Caco-2 (cell line): ENCODE measurements around the gene CRTAC1. TPM values are rescaled to one million over a fixed set of nuclear protein-coding genes. Genes with fewer than 3 reads are reported as not detected.

Experiments used
- BruUV-seq: library from RNA; stranded (reverse); fragments of 400-500 nt; replicated peaks from 2 replicates; lab custom pipeline; 2021; lab: Mats Ljungman, UMichigan
- CTCF ChIA-PET: fragments of 300-600 bp; sonication (Branson Sonifier 250); formaldehyde crosslinking; loops from one replicate; lab custom pipeline; 2022; ENCODE audit warnings: antibody characterized with exemption; lab: Charles Lee
- POLR2A ChIA-PET: fragments of 300-600 bp; sonication (Branson Sonifier 250); formaldehyde crosslinking; loops from one replicate; lab custom pipeline; 2022; ENCODE audit warnings: antibody characterized with exemption; lab: Charles Lee
- DNase-seq, 2 experiments: peaks; one replicate each; pipeline versions ENCODE4 v3.0.0 to v3.0.0-alpha.2; 2020 to 2022
- H3K27me3 ChIP-seq: replicated peaks from 2 replicates; pipeline ENCODE4 v1.6.0; 2011; ENCODE audit warnings: low read length; ENCODE audit not compliant: control insufficient read depth, insufficient read depth
- H3K36me3 ChIP-seq: 2 replicates; pipeline ENCODE4 v1.5.1; 2011; ENCODE audit warnings: low read length; ENCODE audit not compliant: control insufficient read depth, insufficient read depth
- H3K4me1 ChIP-seq: fragments of 250-450 bp; sonication (Bioruptor Pico); 2 replicates; pipeline ENCODE4 v1.5.1; 2020; ENCODE audit warnings: mild to moderate bottlenecking
- H3K4me3 ChIP-seq: 2 replicates; pipeline ENCODE4 v1.5.1; 2011; ENCODE audit warnings: low read depth, mild to moderate bottlenecking, control low read depth, low read length
- H3K9me3 ChIP-seq: fragments of 250-450 bp; sonication (Bioruptor Pico); 2 replicates; pipeline ENCODE4 v1.5.1; 2020; ENCODE audit warnings: mild to moderate bottlenecking, moderate library complexity
- H3K27ac Mint-ChIP-seq: one replicate; pipeline ENCODE4 v1.8.0; 2022; ENCODE audit warnings: mixed read lengths; ENCODE audit not compliant: unreplicated experiment
- H3K27me3 Mint-ChIP-seq: one replicate; pipeline ENCODE4 v1.8.0; 2022; ENCODE audit warnings: mixed read lengths; ENCODE audit not compliant: insufficient read depth, unreplicated experiment
- H3K36me3 Mint-ChIP-seq: one replicate; pipeline ENCODE4 v1.8.0; 2022; ENCODE audit warnings: mild to moderate bottlenecking, mixed read lengths; ENCODE audit not compliant: insufficient read depth, unreplicated experiment
- H3K4me1 Mint-ChIP-seq: one replicate; pipeline ENCODE4 v1.8.0; 2022; ENCODE audit warnings: low read depth, mixed read lengths; ENCODE audit not compliant: unreplicated experiment
- H3K4me3 Mint-ChIP-seq: one replicate; pipeline ENCODE4 v1.8.0; 2022; ENCODE audit warnings: mild to moderate bottlenecking, moderate library complexity, mixed read lengths; ENCODE audit not compliant: unreplicated experiment
- H3K9me3 Mint-ChIP-seq: one replicate; pipeline ENCODE4 v1.8.0; 2022; ENCODE audit warnings: mixed read lengths; ENCODE audit not compliant: unreplicated experiment
- CTCF ChIP-seq, 2 experiments: fragments of 200-600 bp in 1 of 2; IDR thresholded peaks; 1 replicate in 1 of 2; 2 replicates in 1 of 2; pipeline versions ENCODE4 v1.5.1 to v1.8.0; 2011 to 2022; ENCODE audit warnings: antibody characterized with exemption in 1 of 2, control low read depth in 1 of 2, inconsistent platforms in 1 of 2, low read depth in 1 of 2, low read length in 1 of 2, mild to moderate bottlenecking in 1 of 2, moderate library complexity in 1 of 2; ENCODE audit not compliant: insufficient read depth in 1 of 2, severe bottlenecking in 1 of 2, unreplicated experiment in 1 of 2
- intact Hi-C: fragments of 100-400 bp; cut with micrococcal nuclease; formaldehyde crosslinking; loops from one replicate; pipeline ENCODE4 v1.10.0; 2022; ENCODE audit not compliant: unreplicated experiment
- total RNA-seq: library from RNA; stranded (reverse); gene quantifications from 2 replicates; pipeline ENCODE4 v1.2.3, GENCODE V29; 2022

CRTAC1 gene
- total RNA-seq, 1 experiment from 2014 or later = not detected

- CTCF ChIA-PET = interaction anchor here (1.5 kb wide), 1 partner anchor 11 kb away, joined by 3 read pairs; no protein-coding TSS in a partner anchor
- peaks cover 3% of the 10 kb centered on the region for H3K27me3 ChIP-seq
- no peaks in the 10 kb centered on the region for H3K9me3 ChIP-seq
- no peaks in the 10 kb centered on the region for H3K4me1 ChIP-seq
- H3K36me3 ChIP-seq = no peaks in the 10 kb centered on the region
- Mint-ChIP-seq H3K36me3 (no peaks in the 10 kb centered on the region), H3K27me3 (peaks cover 30% of the 10 kb centered on the region), H3K4me1 (no peaks in the 10 kb centered on the region), H3K27ac (no peak overlapping the region), H3K4me3 (no peak overlapping the region), H3K9me3 (no peaks in the 10 kb centered on the region)
- no TSS peak for BruUV-seq
- intact Hi-C loops = no loop called here
- H3K4me3 ChIP-seq = no peak overlapping the region
- TF ChIP-seq CTCF (IDR thresholded peaks at IDR 0.05; ENCODE audit: insufficient read depth in 1 of 2, low read depth in 1 of 2, low read length in 1 of 2, severe bottlenecking in 1 of 2, unreplicated experiment in 1 of 2) = no peak
- DNase-seq = no peak
- POLR2A ChIA-PET = interaction anchor here (0.5 kb wide), 1 partner anchor 10 kb away, joined by 3 read pairs; no protein-coding TSS in a partner anchor
These were observed 127.0 kb downstream of the CRTAC1 start for GRCh38 chr10:97903128-97904017.

- Histone ChIP-seq H3K27me3 (peaks cover 2% of the 10 kb centered on the region), H3K4me1 (no peaks in the 10 kb centered on the region), H3K4me3 (no peak overlapping the region), H3K36me3 (no peaks in the 10 kb centered on the region), H3K9me3 (no peaks in the 10 kb centered on the region)
- no peak for DNase-seq
- Mint-ChIP-seq H3K9me3 (no peaks in the 10 kb centered on the region), H3K27ac (no peak overlapping the region), H3K36me3 (no peaks in the 10 kb centered on the region), H3K27me3 (peaks cover 24% of the 10 kb centered on the region), H3K4me3 (no peak overlapping the region), H3K4me1 (no peaks in the 10 kb centered on the region)
- CTCF ChIA-PET = interaction anchor here (0.5 to 1.4 kb wide), 2 partner anchors 14 to 144 kb away, joined by 3 to 8 read pairs; no protein-coding TSS in a partner anchor
- no TSS peak for BruUV-seq
- POLR2A ChIA-PET = no interaction called here
- TF ChIP-seq CTCF (IDR thresholded peaks at IDR 0.05; ENCODE audit: insufficient read depth in 1 of 2, low read depth in 1 of 2, low read length in 1 of 2, severe bottlenecking in 1 of 2, unreplicated experiment in 1 of 2) = no peak
- intact Hi-C loops = no loop called here
These were observed 129.0 kb downstream of the CRTAC1 start for GRCh38 chr10:97901381-97901780.

GRCh38 chr10:97898429-97898828, 132.0 kb downstream of the CRTAC1 start:
- Mint-ChIP-seq H3K4me1 (no peaks in the 10 kb centered on the region), H3K4me3 (no peak overlapping the region), H3K36me3 (no peaks in the 10 kb centered on the region), H3K9me3 (no peaks in the 10 kb centered on the region), H3K27ac (no peak overlapping the region), H3K27me3 (peaks cover 19% of the 10 kb centered on the region)
- no peak for TF ChIP-seq CTCF (IDR thresholded peaks at IDR 0.05; ENCODE audit: insufficient read depth in 1 of 2, low read depth in 1 of 2, low read length in 1 of 2, severe bottlenecking in 1 of 2, unreplicated experiment in 1 of 2)
- POLR2A ChIA-PET = no interaction called here
- CTCF ChIA-PET = no interaction called here
- Histone ChIP-seq H3K36me3 (no peaks in the 10 kb centered on the region), H3K27me3 (peaks cover 2% of the 10 kb centered on the region), H3K4me1 (no peaks in the 10 kb centered on the region), H3K9me3 (no peaks in the 10 kb centered on the region), H3K4me3 (no peak overlapping the region)
- no TSS peak for BruUV-seq
- intact Hi-C loops = no loop called here
- DNase-seq = no peak
